GM19438 (cell line): ENCODE results near the gene HIGD1C.
"Not testable (repeated sequence)": the region's sequence is repeated elsewhere in the genome, so short reads cannot be mapped to it uniquely, and the experiment has no call there.

Source experiments
- ATAC-seq: cut with Tn5 transposase; IDR thresholded peaks from one replicate; pipeline ENCODE4 v1.9.1; 2021; ENCODE audit warnings: low read depth; ENCODE audit not compliant: unreplicated experiment

HIGD1C gene

DNA sequence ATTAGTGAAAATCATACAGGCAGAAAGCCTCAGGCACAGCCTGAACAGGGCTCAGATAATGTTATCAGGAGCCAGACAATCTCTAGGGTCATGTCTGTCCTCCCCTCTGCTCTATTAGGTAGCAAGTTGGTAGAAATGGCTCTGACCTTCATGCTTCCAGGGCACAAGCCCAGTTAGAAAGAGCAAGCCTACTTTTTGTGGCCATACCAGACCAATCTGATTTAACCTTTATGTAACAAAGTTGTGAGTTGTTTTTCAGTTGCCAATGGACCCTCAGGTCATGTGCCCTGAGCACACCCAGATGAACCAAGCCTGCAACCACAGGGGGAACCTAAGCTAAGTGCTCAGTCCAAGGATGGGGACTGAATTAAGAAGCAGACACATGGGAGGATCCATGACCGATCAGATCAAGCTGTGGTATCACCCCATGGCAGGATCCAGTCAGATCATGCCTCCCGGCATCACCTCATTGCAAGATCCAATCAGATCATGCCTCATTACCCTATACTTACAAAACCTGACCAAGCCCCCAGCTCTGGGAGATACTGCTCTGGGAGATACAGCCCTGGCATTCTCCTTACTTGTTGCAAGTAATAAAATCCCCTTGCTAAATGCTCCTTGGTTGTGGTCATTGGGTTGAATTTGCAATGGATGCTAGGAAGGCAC lies 18.8 kb upstream of the HIGD1C start:
- no peak for ATAC-seq

DNA sequence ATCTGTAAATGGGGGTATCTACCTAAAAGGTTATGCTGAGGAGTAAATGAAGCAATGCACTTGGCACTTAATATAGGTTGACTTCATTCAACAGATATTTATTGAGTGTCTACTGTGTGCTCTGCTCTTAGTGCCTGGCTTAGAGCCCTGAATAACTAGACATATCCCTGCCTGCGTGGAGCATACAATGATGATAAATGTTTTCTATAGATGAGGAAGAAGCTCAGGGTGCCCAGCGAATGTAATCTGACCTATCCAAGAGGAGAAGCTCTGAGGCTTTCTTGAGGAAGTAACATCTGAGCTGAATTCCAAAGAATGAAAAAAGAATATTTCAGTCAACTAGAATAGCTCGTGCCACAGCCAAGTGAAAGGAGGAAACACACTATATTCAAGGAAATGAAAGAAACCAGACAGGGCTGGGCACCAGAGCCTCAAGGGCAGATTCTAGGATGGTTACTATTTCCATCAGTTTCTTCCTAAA lies 17.9 kb upstream of the HIGD1C start:
- no peak for ATAC-seq

DNA sequence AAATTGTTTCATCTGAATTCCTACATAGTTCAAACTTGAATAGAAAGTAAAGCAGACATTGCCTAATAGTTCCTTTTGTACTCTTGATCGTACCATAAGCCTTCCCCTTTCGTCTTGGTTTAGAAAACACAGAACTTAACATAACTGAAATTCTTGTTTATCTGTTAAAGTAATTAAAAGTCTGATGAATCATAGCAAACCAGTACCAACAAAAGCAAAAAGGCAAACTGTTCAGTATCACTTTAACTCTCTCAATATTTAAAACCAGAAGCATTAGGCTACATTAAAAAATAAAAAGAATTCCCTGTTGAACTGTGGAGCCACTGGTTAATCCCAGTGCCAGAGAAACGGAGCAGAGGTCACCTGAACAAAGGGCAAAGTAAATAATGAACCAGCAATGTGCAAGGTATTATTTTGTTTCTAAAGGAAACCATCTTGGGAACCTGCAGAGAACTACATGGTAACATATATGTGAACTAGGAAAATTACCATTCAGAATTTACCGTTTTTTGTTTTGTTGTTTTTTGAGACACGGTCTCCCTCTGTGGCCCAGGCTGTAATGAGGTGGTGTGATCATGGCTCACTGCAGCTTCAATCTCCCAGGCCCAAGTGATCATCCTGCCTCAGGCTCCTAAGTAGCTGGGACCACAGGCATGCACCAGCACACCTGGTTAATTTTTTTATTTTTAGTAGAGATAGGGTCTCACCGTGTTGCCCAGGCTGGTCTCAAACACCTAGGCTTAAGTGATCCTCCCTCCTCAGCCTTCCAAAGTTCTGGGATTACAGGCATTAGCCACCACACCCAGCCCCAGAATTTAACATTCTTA lies 17.1 kb upstream of the HIGD1C start:
- no peak for ATAC-seq

- no peak for ATAC-seq
These were observed 15.4 kb upstream of the HIGD1C start for GRCh38 chr12:50936821-50937530.

GRCh38 chr12:50937653-50938052 lies 14.7 kb upstream of the HIGD1C start:
- no peak for ATAC-seq

GRCh38 chr12:50947933-50948626 lies 4.3 kb upstream of the HIGD1C start:
- ATAC-seq: no peak

DNA sequence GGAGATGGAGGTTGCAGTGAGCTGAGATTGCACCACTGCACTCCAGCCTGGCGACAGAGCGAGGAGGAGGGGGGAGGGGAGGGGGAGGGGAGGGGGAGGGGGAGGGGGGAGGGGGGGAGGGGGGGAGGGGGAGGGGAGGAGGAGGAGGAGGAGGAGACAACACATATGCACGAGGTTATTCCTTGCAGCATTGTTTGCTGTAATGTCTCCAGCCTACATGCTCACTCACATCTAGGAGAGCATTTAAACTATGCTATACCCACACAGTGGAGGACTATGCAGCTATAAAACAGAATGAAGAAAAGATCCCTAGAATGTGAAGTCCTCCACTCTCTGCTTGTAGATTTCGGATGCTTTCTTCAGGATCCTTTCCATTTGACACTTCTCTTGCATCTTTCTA lies 3.5 kb upstream of the HIGD1C start:
- ATAC-seq: no peak

- ATAC-seq: no peak
These were observed 2.5 kb upstream of the HIGD1C start for GRCh38 chr12:50949801-50950302.

DNA sequence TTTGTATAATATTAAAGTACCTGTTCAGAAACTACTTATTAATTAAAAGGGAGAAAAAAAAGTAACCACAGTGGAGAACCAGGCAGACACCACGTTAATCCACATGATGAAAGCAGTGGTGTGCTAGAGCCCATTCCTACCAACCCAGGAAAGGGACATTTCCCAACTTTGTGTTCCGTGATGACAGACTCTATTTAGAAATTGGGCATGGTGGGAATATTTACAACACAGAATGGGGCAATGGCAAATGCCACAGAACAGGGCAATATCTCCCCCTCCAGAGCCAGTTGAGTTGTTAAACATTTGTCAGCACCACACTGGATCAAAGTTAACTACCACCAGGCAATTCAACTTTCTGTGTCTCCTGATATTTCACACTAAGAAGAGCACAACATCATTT lies 1.2 kb upstream of the HIGD1C start:
- no peak for ATAC-seq

DNA sequence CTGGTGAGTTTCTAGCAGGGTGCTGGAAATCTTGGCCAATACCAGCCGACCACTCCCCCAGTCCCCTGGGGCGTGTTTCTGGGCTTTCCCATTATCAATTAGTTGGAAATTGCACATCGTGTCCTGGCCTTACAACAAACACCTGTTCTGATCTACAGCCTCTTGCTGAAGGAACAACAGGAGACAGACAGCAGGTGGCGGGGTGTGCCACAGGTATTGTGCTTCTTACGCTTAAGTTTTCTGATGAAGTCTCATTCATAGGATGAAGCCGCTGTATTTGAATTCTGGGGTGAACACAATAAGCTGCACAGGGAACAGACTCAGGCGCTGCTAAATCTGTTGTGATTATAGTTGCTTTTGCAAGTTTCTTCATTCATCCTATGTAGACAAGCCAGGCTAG lies 703 bp downstream of the HIGD1C start:
- no peak for ATAC-seq

DNA sequence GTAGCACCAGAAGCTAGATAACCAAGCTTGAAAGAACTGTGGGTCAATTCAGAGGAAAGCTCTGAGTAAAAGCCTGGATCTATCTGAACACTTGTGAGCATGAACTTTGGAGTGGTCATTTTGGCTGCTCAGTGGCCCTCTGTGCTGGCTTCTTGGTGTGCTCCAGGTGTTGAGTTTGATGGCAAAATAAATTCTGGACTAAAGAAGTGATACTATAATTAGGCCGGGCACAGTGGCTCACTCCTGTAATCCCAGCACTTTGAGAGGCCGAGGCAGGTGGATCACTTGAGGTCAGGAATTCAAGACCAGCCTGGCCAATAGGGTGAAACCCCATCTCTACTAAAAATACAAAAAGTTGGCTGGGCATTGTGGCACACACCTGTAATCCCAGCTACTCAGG lies 2.4 kb downstream of the HIGD1C start:
- ATAC-seq: not testable (repeated sequence)

- ATAC-seq: no peak
These were observed 2.9 kb downstream of the HIGD1C start for GRCh38 chr12:50955288-50955687.

- no peak for ATAC-seq
These were observed 3.4 kb downstream of the HIGD1C start for GRCh38 chr12:50955697-50956096.

- ATAC-seq: no peak
These were observed 7.8 kb downstream of the HIGD1C start for GRCh38 chr12:50960130-50960529.

- no peak for ATAC-seq
These were observed 9.4 kb downstream of the HIGD1C start for GRCh38 chr12:50961708-50962107.

DNA sequence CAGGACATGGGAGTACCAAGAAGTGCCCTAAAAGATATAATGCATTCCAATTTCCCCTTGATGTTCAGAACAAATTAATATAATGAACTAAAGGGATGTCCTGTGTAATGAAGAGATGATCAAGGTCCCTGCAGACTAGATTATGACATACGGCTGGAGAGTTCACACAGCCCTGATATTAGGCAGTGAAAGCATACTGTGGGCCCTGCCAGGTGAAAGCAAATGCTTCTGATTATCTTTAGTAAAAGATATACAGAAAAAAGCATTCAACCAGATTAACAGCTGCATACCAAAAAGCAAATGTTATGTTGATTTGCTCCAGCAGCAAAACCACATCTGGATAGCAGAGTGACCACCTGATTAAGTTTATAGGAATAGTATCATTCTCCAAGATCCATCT lies 12.1 kb downstream of the HIGD1C start:
- ATAC-seq: no peak

DNA sequence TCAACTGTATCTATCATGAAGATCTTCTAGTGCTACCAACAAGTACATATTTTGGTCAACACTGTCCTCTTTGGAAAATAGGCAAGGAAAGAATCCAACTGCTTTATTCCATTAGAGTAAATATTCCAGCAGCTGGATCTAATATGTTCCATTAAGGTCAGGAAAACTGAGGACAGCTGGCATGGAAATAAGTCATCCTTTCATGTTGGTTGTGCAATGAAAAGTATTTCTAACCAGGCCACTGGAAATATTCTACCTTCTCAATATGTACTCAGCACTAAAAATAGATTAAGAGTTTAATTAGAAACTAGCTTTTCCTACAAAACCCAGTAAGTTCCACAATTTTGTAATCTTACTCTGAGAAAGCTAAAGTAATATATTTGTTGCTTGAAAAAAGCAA lies 19.6 kb downstream of the HIGD1C start:
- ATAC-seq: no peak

- no peak for ATAC-seq
These were observed 27.2 kb downstream of the HIGD1C start for GRCh38 chr12:50979369-50980052.

DNA sequence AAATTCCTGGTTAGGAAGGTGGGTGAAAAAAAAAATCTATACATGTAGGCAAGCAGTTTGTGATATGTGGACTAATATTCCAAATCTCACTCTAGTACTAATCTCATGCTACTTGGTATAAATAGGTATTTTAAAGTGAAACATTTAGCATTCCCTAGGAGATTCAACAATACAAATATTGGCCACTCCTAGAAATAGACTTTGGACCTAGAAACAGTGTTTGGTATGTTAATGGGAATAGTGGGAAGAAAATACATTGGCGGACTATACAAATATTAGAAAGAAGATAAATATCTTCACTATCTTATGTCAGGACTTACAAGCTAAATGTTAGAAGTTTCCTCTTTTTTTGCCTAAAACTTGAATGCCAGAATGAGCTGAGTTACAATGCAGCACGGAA lies 28.2 kb downstream of the HIGD1C start:
- no peak for ATAC-seq
